OCI-LY3 (cell line): Measurements from ENCODE around the gene INSC.

Source experiments
- H2AFZ ChIP-seq: fragments of 200-600, 300-600 bp; shearing (Covaris generic); 2 replicates; pipeline ENCODE4 v1.6.0; 2014; ENCODE audit warnings: antibody characterized with exemption, low read depth, low read length
- H3K27ac ChIP-seq: fragments of 200-600, 300-600 bp; sonication (generic); 2 replicates; pipeline ENCODE4 v1.5.1; 2014; ENCODE audit warnings: mild to moderate bottlenecking, low read length, moderate library complexity, mixed read lengths
- H3K27me3 ChIP-seq: fragments of 200-600, 300-600 bp; sonication (generic); 2 replicates; pipeline ENCODE4 v1.6.1; 2014; ENCODE audit warnings: low read depth, low read length, mixed read lengths
- H3K36me3 ChIP-seq: fragments of 200-600, 300-600 bp; sonication (generic); replicated peaks from 2 replicates; pipeline ENCODE3; 2014; ENCODE audit warnings: low read depth, low read length, mixed read lengths
- H3K4me1 ChIP-seq: fragments of 300-600, 200-600 bp; sonication (generic); 2 replicates; pipeline ENCODE4 v1.6.1; 2014; ENCODE audit warnings: low read length, mixed read lengths
- H3K4me2 ChIP-seq: fragments of 200-600, 300-600 bp; sonication (generic); 2 replicates; pipeline ENCODE4 v1.6.1; 2014; ENCODE audit warnings: low read length, mixed read lengths
- H3K4me3 ChIP-seq: fragments of 300-600, 200-600 bp; sonication (generic); 2 replicates; pipeline ENCODE4 v1.5.1; 2014; ENCODE audit warnings: antibody characterized with exemption, mild to moderate bottlenecking, low read length, moderate library complexity
- H3K79me2 ChIP-seq: fragments of 300-600, 200-600 bp; shearing (Covaris generic); 2 replicates; pipeline ENCODE4 v1.6.1; 2014; ENCODE audit warnings: mild to moderate bottlenecking, low read length, mixed read lengths
- H3K9ac ChIP-seq: fragments of 300-600, 200-600 bp; shearing (Covaris generic); 2 replicates; pipeline ENCODE4 v1.6.0; 2014; ENCODE audit warnings: mild to moderate bottlenecking, low read length, moderate library complexity
- H3K9me3 ChIP-seq: fragments of 200-600, 300-600 bp; shearing (Covaris generic); 2 replicates; pipeline ENCODE4 v1.6.1; 2014; ENCODE audit warnings: low read length, mixed read lengths; ENCODE audit not compliant: insufficient read depth
- H4K20me1 ChIP-seq: fragments of 200-600, 300-600 bp; sonication (generic); 2 replicates; pipeline ENCODE4 v1.6.1; 2016; ENCODE audit warnings: low read length, mixed read lengths; ENCODE audit not compliant: insufficient read depth
- EZH2phosphoT487 ChIP-seq: fragments of 200-600 bp; shearing (Covaris generic); IDR thresholded peaks from 2 replicates; pipeline ENCODE4 v1.6.1; 2018; ENCODE audit warnings: antibody characterized with exemption, mixed run types, low read depth
- TF ChIP-seq, protein P1 (sequence below): fragments of 200-600, 300-600 bp; sonication (generic); IDR thresholded peaks from 2 replicates; pipeline ENCODE4 v1.5.1; 2014; ENCODE audit warnings: antibody characterized with exemption, low read length, low read depth

INSC gene

DNA sequence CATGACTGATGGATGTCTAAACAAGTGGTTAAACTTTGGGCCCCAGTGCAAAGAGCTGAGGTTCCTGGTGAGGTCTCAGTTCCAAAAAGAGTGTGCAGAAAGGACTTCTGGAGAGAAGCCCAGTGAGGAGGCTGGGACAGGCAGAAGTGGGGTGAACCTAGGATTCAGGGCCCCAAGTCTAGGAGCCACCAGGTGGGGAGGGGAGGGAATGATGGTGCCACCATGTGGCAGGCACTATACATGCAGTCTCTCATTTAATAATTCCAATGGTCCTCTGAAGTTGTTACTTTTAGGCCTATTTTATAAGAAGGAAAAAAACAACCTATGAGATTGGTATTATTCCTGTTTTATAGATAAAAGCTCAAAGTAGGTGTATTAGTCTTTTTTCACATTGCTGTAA, 102.0 kb downstream of the INSC start:
- Histone ChIP-seq H3K36me3 (no peaks in the 10 kb centered on the region), H3K4me3 (no peak overlapping the region), H4K20me1 (no peaks in the 10 kb centered on the region), H3K27ac (no peak overlapping the region), H3K9me3 (no peaks in the 10 kb centered on the region), H3K4me2 (no peak overlapping the region), H3K9ac (no peak overlapping the region), H2AFZ (no peak overlapping the region), H3K27me3 (no peaks in the 10 kb centered on the region), H3K4me1 (no peaks in the 10 kb centered on the region), H3K79me2 (no peaks in the 10 kb centered on the region)
- TF ChIP-seq EZH2phosphoT487 = no peak
- TF ChIP-seq, protein P1, sequence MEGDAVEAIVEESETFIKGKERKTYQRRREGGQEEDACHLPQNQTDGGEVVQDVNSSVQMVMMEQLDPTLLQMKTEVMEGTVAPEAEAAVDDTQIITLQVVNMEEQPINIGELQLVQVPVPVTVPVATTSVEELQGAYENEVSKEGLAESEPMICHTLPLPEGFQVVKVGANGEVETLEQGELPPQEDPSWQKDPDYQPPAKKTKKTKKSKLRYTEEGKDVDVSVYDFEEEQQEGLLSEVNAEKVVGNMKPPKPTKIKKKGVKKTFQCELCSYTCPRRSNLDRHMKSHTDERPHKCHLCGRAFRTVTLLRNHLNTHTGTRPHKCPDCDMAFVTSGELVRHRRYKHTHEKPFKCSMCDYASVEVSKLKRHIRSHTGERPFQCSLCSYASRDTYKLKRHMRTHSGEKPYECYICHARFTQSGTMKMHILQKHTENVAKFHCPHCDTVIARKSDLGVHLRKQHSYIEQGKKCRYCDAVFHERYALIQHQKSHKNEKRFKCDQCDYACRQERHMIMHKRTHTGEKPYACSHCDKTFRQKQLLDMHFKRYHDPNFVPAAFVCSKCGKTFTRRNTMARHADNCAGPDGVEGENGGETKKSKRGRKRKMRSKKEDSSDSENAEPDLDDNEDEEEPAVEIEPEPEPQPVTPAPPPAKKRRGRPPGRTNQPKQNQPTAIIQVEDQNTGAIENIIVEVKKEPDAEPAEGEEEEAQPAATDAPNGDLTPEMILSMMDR = peak; percentile 62

DNA sequence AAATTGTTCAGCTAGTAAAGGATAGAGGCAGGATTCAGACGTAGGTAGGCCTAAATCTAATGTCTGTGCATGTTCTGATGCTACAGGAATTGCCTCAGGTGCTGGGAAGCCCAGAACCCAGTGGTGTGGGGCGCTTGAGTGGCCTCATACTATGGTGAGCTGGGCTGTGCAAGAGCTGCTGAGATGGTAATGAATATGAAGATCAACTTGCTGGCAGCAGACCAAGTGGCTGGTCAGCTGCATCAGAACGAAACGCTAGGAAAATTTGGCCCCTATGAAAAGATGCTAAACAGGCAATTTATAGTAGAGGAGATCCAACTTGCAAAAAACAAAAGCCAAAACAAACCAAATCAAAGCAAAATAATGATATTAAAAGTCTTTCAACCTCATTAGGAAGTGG, 102.7 kb downstream of the INSC start:
- no peaks in the 10 kb centered on the region for H3K79me2 ChIP-seq
- H3K9ac ChIP-seq = no peak overlapping the region
- H3K4me2 ChIP-seq = no peak overlapping the region
- no peaks in the 10 kb centered on the region for H3K27me3 ChIP-seq
- TF ChIP-seq, protein P1 = no peak
- TF ChIP-seq EZH2phosphoT487 = no peak
- H2AFZ ChIP-seq = no peak overlapping the region
- H3K36me3 ChIP-seq = no peaks in the 10 kb centered on the region
- H3K9me3 ChIP-seq = no peaks in the 10 kb centered on the region
- no peaks in the 10 kb centered on the region for H3K4me1 ChIP-seq
- H3K4me3 ChIP-seq = no peak overlapping the region
- H4K20me1 ChIP-seq = no peaks in the 10 kb centered on the region
- no peak overlapping the region for H3K27ac ChIP-seq

DNA sequence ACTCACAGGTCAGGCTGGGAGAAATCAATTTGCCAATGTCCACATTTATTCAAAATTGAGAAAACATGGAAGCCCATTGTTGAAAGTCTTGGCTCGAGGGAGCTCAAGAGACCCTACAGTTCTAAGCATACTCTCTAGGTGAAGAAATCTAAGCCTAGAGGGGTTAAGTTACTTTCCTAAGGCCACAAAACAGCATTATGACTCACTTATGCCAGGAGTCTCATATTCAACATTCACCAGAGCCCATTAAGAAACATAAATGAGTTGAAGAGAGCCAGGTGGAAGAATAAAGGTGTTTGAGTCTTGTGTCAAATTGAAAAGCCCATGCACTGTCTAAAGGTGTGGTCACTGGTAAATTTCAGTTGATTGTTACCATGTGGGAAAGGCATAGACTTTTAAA, 108.1 kb downstream of the INSC start:
- no peaks in the 10 kb centered on the region for H3K79me2 ChIP-seq
- no peaks in the 10 kb centered on the region for H3K36me3 ChIP-seq
- no peak overlapping the region for H2AFZ ChIP-seq

DNA sequence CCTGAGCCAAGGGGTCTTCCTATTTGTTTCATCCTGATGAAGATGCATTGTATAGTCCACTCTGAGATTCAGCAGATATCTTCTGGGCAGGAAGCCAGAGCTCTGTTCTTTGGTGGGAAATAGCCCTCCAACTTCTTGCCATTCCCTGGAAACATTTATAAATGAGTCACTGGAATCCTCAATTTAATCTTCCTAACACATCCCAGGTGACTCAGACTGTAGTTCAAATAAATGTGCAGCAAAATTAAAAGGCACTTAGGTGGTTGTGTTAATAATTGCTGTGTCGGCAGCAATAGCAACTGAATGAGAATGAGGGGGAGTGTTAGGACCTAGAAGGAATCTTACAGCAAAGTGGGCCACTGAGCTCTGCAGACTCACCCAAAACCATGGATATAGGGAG, 108.6 kb downstream of the INSC start:
- Histone ChIP-seq H3K79me2 (no peaks in the 10 kb centered on the region), H4K20me1 (no peaks in the 10 kb centered on the region), H3K36me3 (no peaks in the 10 kb centered on the region), H3K4me2 (no peak overlapping the region), H3K27ac (no peak overlapping the region), H2AFZ (no peak overlapping the region), H3K4me1 (no peaks in the 10 kb centered on the region), H3K27me3 (no peaks in the 10 kb centered on the region), H3K4me3 (no peak overlapping the region), H3K9ac (no peak overlapping the region), H3K9me3 (no peaks in the 10 kb centered on the region)
- TF ChIP-seq EZH2phosphoT487 = no peak
- TF ChIP-seq, protein P1 = no peak

More for the DNA sequence above, 108.1 kb downstream of the INSC start:
- Histone ChIP-seq H3K4me1 (no peaks in the 10 kb centered on the region), H4K20me1 (no peaks in the 10 kb centered on the region), H3K9me3 (no peaks in the 10 kb centered on the region), H3K4me3 (no peak overlapping the region), H3K27ac (no peak overlapping the region), H3K4me2 (no peak overlapping the region), H3K9ac (no peak overlapping the region), H3K27me3 (no peaks in the 10 kb centered on the region)
- TF ChIP-seq, protein P1 = no peak
- no peak for TF ChIP-seq EZH2phosphoT487
